ENCODE results near the gene ZNF557.
A peak's percentile ranks its signal among the peaks of the same experiment; 100 is the strongest.

ZNF557 gene

GRCh38 chr19:7076151-7076550 is 6.6 kb downstream of the ZNF557 start:
- DNase-seq = no peak

- no peak for DNase-seq
These were observed 8.5 kb downstream of the ZNF557 start for GRCh38 chr19:7078008-7078407.

GRCh38 chr19:7083076-7083956 is 13.8 kb downstream of the ZNF557 start:
- no peak for DNase-seq

- no peak for DNase-seq
These were observed 19.5 kb downstream of the ZNF557 start for GRCh38 chr19:7088999-7089398.

- no peak for DNase-seq
These were observed 28.6 kb downstream of the ZNF557 start for GRCh38 chr19:7098096-7098495.

- DNase-seq = peak; percentile 87
These were observed 29.4 kb downstream of the ZNF557 start for GRCh38 chr19:7098701-7099596.

GRCh38 chr19:7099597-7099921 is 30.1 kb downstream of the ZNF557 start:
- DNase-seq = no peak

GRCh38 chr19:7101498-7102253 is 32.2 kb downstream of the ZNF557 start:
- no peak for DNase-seq

GRCh38 chr19:7104747-7105447 is 35.4 kb downstream of the ZNF557 start:
- DNase-seq = no peak

GRCh38 chr19:7106711-7107657 is 37.5 kb downstream of the ZNF557 start:
- no peak for DNase-seq

GRCh38 chr19:7109678-7110289 is 40.3 kb downstream of the ZNF557 start:
- no peak for DNase-seq

- DNase-seq = no peak
These were observed 43.2 kb downstream of the ZNF557 start for GRCh38 chr19:7112675-7113074.

- no peak for DNase-seq
These were observed 43.7 kb downstream of the ZNF557 start for GRCh38 chr19:7113233-7113632.

- no peak for DNase-seq
These were observed 46.2 kb downstream of the ZNF557 start for GRCh38 chr19:7115721-7116120.

- no peak for DNase-seq
These were observed 47.7 kb downstream of the ZNF557 start for GRCh38 chr19:7117248-7117647.

- DNase-seq = no peak
These were observed 50.1 kb downstream of the ZNF557 start for GRCh38 chr19:7119582-7119981.

- no peak for DNase-seq
These were observed 51.0 kb downstream of the ZNF557 start for GRCh38 chr19:7120499-7120898.

- DNase-seq = no peak
These were observed 53.2 kb downstream of the ZNF557 start for GRCh38 chr19:7122701-7123100.

GRCh38 chr19:7124782-7125181 is 55.3 kb downstream of the ZNF557 start:
- no peak for DNase-seq

- DNase-seq = no peak
These were observed 55.7 kb downstream of the ZNF557 start for GRCh38 chr19:7125221-7125620.

- no peak for DNase-seq
These were observed 56.6 kb downstream of the ZNF557 start for GRCh38 chr19:7126132-7126531.

Measured in NCI-H1694 (cell line).